ENCODE measurements around the gene UBP1. TPM values are rescaled to one million over a fixed set of nuclear protein-coding genes. Genes with fewer than 3 reads are reported as not detected.
"Not testable (repeated sequence)": the region's sequence is repeated elsewhere in the genome, so short reads cannot be mapped to it uniquely, and the experiment has no call there.

Gene UBP1
- total RNA-seq, 1 donor from 2014 or later = 55.8 TPM

DNA sequence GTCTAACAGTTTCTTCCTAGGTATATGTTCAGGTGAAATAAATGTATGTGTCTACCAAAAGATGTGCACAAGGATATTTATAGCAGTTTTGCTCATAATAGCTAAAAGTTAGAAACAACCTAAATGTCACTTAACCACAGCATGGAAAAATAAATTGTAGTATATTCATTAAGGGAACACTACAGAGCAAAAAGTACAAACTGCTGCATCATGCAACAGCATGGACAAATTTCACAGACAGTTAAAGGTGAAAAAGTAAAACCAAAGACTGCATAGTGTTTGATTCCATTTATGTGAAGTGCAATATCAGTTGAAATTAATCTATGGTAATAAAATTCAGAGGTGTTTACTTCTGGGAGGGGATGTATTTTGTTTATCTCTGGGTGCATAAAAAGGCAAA lies 100.4 kb downstream of the UBP1 start:
- Histone ChIP-seq H3K4me1 (no peaks in the 10 kb centered on the region), H3K27ac (no peak overlapping the region), H3K4me3 (no peak overlapping the region), H3K9me3 (peaks cover 0 to 3% of the 10 kb centered on the region in 2 donors), H3K36me3 (no peaks in the 10 kb centered on the region), H3K27me3 (no peaks in the 10 kb centered on the region)
- intact Hi-C loops (cut with DNase I) = no loop called here
- no peak for TF ChIP-seq CTCF (IDR thresholded peaks at IDR 0.05)
- DNase-seq (ENCODE audit: low spot score in 2 of 2) = no peak

DNA sequence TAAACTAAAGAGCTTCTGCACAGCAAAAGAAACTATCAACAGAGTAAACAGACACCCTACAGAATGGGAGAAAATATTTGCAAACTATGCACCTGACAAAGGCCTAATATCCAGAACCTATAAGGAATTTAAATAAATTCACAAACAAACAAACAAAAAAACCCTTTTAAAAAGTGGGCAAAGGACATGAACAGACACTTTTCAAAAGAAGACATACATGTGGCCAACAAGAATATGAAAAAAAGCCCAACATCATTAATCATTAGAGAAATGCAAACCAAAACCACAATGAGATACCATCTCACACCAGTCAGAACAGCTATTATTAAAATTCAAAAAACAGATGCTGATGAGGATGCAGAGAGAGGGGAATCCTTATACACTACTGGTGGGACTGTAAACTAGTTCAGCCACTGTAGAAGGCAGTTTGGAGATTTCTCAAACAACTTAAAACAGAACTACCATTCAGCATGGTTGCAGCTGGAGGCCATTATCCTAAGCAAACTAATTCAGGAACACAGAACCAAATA lies 101.2 kb downstream of the UBP1 start:
- intact Hi-C loops (cut with DNase I); H3K4me1 ChIP-seq: not testable (repeated sequence)

More for the DNA sequence above, 101.2 kb downstream of the UBP1 start:
- H3K27me3 ChIP-seq; H3K36me3 ChIP-seq; H3K4me3 ChIP-seq; H3K27ac ChIP-seq; DNase-seq (ENCODE audit: low spot score in 2 of 2): not testable (repeated sequence)
- H3K9me3 ChIP-seq = peaks cover 0 to 11% of the 10 kb centered on the region in 2 donors

Other genes with a start within 250 kb of the UBP1 start
- 68.0 TPM for gene SUSD5, start 221.6 kb downstream of the UBP1 start, total RNA-seq
- gene FBXL2, start 163.0 kb downstream of the UBP1 start, total RNA-seq = 33.4 TPM

Measured in ascending aorta (tissue), 2 donors.